GM19025 (cell line): ENCODE data around the gene DOCK1.

Experiments
- ATAC-seq: cut with Tn5 transposase; IDR thresholded peaks from one replicate; pipeline ENCODE4 v1.9.1; 2021; ENCODE audit warnings: mild to moderate bottlenecking, low read depth, moderate library complexity; ENCODE audit not compliant: unreplicated experiment

Gene DOCK1

GRCh38 chr10:127463548-127463947, 558.3 kb downstream of the DOCK1 start:
- no peak for ATAC-seq

GRCh38 chr10:127464561-127464960, 559.3 kb downstream of the DOCK1 start:
- no peak for ATAC-seq

GRCh38 chr10:127467811-127468210, 562.6 kb downstream of the DOCK1 start:
- ATAC-seq: no peak

GRCh38 chr10:127468632-127469031, 563.4 kb downstream of the DOCK1 start:
- no peak for ATAC-seq

GRCh38 chr10:127470911-127471310, 565.7 kb downstream of the DOCK1 start:
- ATAC-seq: no peak

GRCh38 chr10:127472976-127473375, 567.7 kb downstream of the DOCK1 start:
- no peak for ATAC-seq

GRCh38 chr10:127474501-127474900, 569.3 kb downstream of the DOCK1 start:
- no peak for ATAC-seq

- no peak for ATAC-seq
Observed at GRCh38 chr10:127485153-127485857, 580.1 kb downstream of the DOCK1 start.

GRCh38 chr10:127486355-127486754, 581.1 kb downstream of the DOCK1 start:
- no peak for ATAC-seq

GRCh38 chr10:127492607-127493250, 587.5 kb downstream of the DOCK1 start:
- no peak for ATAC-seq

GRCh38 chr10:127496035-127496434, 590.8 kb downstream of the DOCK1 start:
- no peak for ATAC-seq

- ATAC-seq: no peak
Observed at GRCh38 chr10:127497685-127498084, 592.5 kb downstream of the DOCK1 start.

- ATAC-seq: no peak
Observed at GRCh38 chr10:127498087-127498486, 592.9 kb downstream of the DOCK1 start.

GRCh38 chr10:127500127-127500526, 594.9 kb downstream of the DOCK1 start:
- no peak for ATAC-seq
